GM12878 (cell line): ENCODE data around the gene PRMT1. TPM values are rescaled to one million over a fixed set of nuclear protein-coding genes. Genes with fewer than 3 reads are reported as not detected.

Source experiments
- ATF7 ChIP-seq: fragments of 450-650 bp; IDR thresholded peaks from 2 replicates; pipeline ENCODE4 v1.6.1; 2016; ENCODE audit warnings: low read depth, mild to moderate bottlenecking
- BACH1 ChIP-seq: fragments of 450-650 bp; IDR thresholded peaks from 2 replicates; pipeline ENCODE4 v1.6.1; 2017; ENCODE audit warnings: mild to moderate bottlenecking, borderline replicate concordance
- BRCA1 ChIP-seq: IDR thresholded peaks from 2 replicates; pipeline ENCODE4 v1.6.1; 2011; ENCODE audit warnings: low read depth, low read length, improper control_type of control experiment
- CEBPB ChIP-seq, 2 experiments: fragments of 150-350 bp in 1 of 2; IDR thresholded peaks; 2 replicates each; pipeline ENCODE4 v1.6.1; 2012 to 2014; ENCODE audit warnings: low read depth in 2 of 2, low read length in 2 of 2, borderline replicate concordance in 1 of 2, inconsistent platforms in 1 of 2
- KDM1A ChIP-seq: fragments of 200-600 bp; sonication (generic); IDR thresholded peaks from 2 replicates; pipeline ENCODE4 v1.6.1; 2016; ENCODE audit warnings: borderline replicate concordance
- KLF5 ChIP-seq: fragments of 450-650 bp; IDR thresholded peaks from 2 replicates; pipeline ENCODE4 v1.6.1; 2014; ENCODE audit warnings: mild to moderate bottlenecking; ENCODE audit not compliant: partially characterized antibody
- MXI1 ChIP-seq: fragments of 150-350 bp; IDR thresholded peaks from 2 replicates; pipeline ENCODE4 v1.6.1; 2011; ENCODE audit warnings: low read depth, mild to moderate bottlenecking, inconsistent platforms, low read length, improper control_type of control experiment
- NR2F1 ChIP-seq: fragments of 450-650 bp; conservative IDR thresholded peaks from 2 replicates; pipeline ENCODE4 v1.6.1; 2017; ENCODE audit warnings: mild to moderate bottlenecking
- PAX8 ChIP-seq: fragments of 450-650 bp; IDR thresholded peaks from 2 replicates; pipeline ENCODE4 v1.6.1; 2017; ENCODE audit warnings: mild to moderate bottlenecking, moderate library complexity
- POLR2AphosphoS5 ChIP-seq: IDR thresholded peaks from 2 replicates; pipeline ENCODE4 v1.6.1; 2011; ENCODE audit warnings: mild to moderate bottlenecking, low read length, inconsistent platforms
- SIX5 ChIP-seq: IDR thresholded peaks from 2 replicates; pipeline ENCODE4 v1.6.1; 2011; ENCODE audit warnings: mild to moderate bottlenecking, low read depth, low read length, moderate library complexity; ENCODE audit not compliant: severe bottlenecking
- TBL1XR1 ChIP-seq: IDR thresholded peaks from 2 replicates; pipeline ENCODE4 v1.6.1; 2012; ENCODE audit warnings: low read depth, low read length, improper control_type of control experiment
- TCF12 ChIP-seq: IDR thresholded peaks from 2 replicates; pipeline ENCODE4 v1.6.1; 2011; ENCODE audit warnings: low read depth, mild to moderate bottlenecking, low read length
- ZNF24 ChIP-seq: fragments of 450-650 bp; IDR thresholded peaks from 2 replicates; pipeline ENCODE4 v1.6.1; 2017; ENCODE audit warnings: antibody characterized with exemption, mild to moderate bottlenecking
- ZNF274 ChIP-seq: IDR thresholded peaks from one replicate; pipeline ENCODE4 v1.8.0; 2011; ENCODE audit not compliant: insufficient read length, insufficient read depth
- polyA plus RNA-seq, 11 experiments: library from polyadenylated mRNA; depleted of rRNA in 4 of 11; unstranded in 6 of 11; stranded (reverse) in 5 of 11; fragments of >200 nt; fragmentation: Nextera tagmentation in 4 of 11; fragmentation: Illumina TruSeq in 1 of 11; extraction: Ambion mirVana in 4 of 11; extraction: Trizol in 1 of 11; gene quantifications; 1 replicate in 1 of 11; 2 replicates in 10 of 11; pipeline versions ENCODE4 v1.2.1 to v1.2.3, GENCODE V29; 2011 to 2016; ENCODE audit warnings: inconsistent platforms in 2 of 11, missing spikeins in 2 of 11, low read depth in 1 of 11
- total RNA-seq, 4 experiments: library from RNA; depleted of rRNA in 3 of 4; stranded (reverse); fragments of >200 nt in 3 of 4; fragmentation: Illumina TruSeq in 1 of 4; extraction: Trizol in 1 of 4; gene quantifications; 2 replicates each; pipeline versions ENCODE4 v1.2.1 to v1.2.3, GENCODE V29; 2013 to 2021
- TF ChIP-seq, protein P1 (sequence below): fragments of 450-650 bp; IDR thresholded peaks from 2 replicates; pipeline ENCODE4 v1.6.1; 2017; ENCODE audit warnings: mild to moderate bottlenecking, low read depth, inconsistent platforms; ENCODE audit not compliant: poor library complexity, severe bottlenecking
- TF ChIP-seq, protein P2 (sequence below): fragments of 450-650 bp; IDR thresholded peaks from 2 replicates; pipeline ENCODE4 v1.6.1; 2017; ENCODE audit warnings: low read depth, mild to moderate bottlenecking, moderate library complexity
- TF ChIP-seq, protein P3 (sequence below): IDR thresholded peaks from 2 replicates; pipeline ENCODE4 v1.6.1; 2012; ENCODE audit warnings: low read length, inconsistent platforms
- TF ChIP-seq, protein P4 (sequence below): fragments of 150-350 bp; IDR thresholded peaks from 2 replicates; pipeline ENCODE4 v1.6.1; 2016; ENCODE audit warnings: low read depth, low read length

PRMT1 gene
- total and polyA plus RNA-seq, 10 of the 15 experiments (the other 5 are each of a cell fraction or from before 2014, with no cell fraction given) = 19.9 to 667 (median 444) TPM

DNA sequence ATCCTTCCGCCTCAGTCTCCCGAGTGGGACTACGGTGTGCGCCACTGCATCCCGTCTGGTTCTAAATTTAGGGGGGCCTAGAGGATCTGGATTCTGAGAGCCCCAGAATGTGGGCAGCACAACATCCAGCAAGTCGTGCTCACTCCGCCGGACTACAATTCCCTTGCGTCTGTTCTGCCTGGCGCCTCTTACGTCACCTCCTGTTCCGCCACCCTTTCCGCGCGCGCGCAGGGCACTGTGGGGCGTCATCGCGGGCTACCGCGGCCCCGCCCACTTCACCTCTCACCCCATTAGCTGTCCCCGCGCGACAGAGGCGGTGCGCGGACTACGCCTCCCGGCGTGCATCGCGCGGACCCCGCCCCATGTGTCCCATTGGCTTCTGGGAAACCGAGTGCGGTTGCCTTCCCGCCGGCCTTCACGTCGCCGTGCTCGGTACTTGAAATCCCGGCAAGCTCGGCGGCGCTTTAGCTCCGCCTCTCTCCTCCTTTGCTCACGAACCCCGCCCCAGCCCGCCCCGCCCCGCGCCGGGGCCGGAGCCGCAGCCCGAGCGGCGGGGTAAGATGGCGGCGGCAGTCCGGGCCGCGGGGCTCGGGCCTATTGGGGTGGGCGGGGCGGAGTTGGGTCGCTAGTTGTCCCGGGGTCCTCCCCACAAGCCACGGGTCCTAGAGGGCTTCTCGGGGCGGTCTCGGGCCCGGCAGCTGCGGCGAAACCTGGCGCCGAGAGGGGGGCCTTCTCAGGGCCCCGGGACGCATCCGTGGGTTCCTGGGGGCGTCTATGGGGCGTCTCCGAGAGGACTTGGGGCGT is 35.2 kb upstream of the PRMT1 start, which contains the start of gene SCAF1 (continued):
- TF ChIP-seq SIX5 (peak; percentile 94), TCF12 (no peak), MXI1 (no peak; the same call in 1 of the 2 replicates), TBL1XR1 (peak; percentile 83), ATF7 (peak; percentile 91), BRCA1 (no peak; the same call in 1 of the 2 replicates), KDM1A (no peak), ZNF24 (no peak), ZNF274 (no peak), PAX8 (no peak), POLR2AphosphoS5 (peak; percentile 59), CEBPB (IDR thresholded peaks at IDR 0.05; ENCODE audit: borderline replicate concordance in 1 of 2, low read depth in 2 of 2, low read length in 2 of 2) (no peak), KLF5 (peak; percentile 75), NR2F1 (peak; percentile 94), BACH1 (peak; percentile 89)
- TF ChIP-seq, protein P1, sequence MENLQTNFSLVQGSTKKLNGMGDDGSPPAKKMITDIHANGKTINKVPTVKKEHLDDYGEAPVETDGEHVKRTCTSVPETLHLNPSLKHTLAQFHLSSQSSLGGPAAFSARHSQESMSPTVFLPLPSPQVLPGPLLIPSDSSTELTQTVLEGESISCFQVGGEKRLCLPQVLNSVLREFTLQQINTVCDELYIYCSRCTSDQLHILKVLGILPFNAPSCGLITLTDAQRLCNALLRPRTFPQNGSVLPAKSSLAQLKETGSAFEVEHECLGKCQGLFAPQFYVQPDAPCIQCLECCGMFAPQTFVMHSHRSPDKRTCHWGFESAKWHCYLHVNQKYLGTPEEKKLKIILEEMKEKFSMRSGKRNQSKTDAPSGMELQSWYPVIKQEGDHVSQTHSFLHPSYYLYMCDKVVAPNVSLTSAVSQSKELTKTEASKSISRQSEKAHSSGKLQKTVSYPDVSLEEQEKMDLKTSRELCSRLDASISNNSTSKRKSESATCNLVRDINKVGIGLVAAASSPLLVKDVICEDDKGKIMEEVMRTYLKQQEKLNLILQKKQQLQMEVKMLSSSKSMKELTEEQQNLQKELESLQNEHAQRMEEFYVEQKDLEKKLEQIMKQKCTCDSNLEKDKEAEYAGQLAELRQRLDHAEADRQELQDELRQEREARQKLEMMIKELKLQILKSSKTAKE = no peak
- TF ChIP-seq, protein P2, sequence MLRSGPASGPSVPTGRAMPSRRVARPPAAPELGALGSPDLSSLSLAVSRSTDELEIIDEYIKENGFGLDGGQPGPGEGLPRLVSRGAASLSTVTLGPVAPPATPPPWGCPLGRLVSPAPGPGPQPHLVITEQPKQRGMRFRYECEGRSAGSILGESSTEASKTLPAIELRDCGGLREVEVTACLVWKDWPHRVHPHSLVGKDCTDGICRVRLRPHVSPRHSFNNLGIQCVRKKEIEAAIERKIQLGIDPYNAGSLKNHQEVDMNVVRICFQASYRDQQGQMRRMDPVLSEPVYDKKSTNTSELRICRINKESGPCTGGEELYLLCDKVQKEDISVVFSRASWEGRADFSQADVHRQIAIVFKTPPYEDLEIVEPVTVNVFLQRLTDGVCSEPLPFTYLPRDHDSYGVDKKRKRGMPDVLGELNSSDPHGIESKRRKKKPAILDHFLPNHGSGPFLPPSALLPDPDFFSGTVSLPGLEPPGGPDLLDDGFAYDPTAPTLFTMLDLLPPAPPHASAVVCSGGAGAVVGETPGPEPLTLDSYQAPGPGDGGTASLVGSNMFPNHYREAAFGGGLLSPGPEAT = no peak
- TF ChIP-seq, protein P3, sequence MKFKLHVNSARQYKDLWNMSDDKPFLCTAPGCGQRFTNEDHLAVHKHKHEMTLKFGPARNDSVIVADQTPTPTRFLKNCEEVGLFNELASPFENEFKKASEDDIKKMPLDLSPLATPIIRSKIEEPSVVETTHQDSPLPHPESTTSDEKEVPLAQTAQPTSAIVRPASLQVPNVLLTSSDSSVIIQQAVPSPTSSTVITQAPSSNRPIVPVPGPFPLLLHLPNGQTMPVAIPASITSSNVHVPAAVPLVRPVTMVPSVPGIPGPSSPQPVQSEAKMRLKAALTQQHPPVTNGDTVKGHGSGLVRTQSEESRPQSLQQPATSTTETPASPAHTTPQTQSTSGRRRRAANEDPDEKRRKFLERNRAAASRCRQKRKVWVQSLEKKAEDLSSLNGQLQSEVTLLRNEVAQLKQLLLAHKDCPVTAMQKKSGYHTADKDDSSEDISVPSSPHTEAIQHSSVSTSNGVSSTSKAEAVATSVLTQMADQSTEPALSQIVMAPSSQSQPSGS = no peak
- TF ChIP-seq, protein P4, sequence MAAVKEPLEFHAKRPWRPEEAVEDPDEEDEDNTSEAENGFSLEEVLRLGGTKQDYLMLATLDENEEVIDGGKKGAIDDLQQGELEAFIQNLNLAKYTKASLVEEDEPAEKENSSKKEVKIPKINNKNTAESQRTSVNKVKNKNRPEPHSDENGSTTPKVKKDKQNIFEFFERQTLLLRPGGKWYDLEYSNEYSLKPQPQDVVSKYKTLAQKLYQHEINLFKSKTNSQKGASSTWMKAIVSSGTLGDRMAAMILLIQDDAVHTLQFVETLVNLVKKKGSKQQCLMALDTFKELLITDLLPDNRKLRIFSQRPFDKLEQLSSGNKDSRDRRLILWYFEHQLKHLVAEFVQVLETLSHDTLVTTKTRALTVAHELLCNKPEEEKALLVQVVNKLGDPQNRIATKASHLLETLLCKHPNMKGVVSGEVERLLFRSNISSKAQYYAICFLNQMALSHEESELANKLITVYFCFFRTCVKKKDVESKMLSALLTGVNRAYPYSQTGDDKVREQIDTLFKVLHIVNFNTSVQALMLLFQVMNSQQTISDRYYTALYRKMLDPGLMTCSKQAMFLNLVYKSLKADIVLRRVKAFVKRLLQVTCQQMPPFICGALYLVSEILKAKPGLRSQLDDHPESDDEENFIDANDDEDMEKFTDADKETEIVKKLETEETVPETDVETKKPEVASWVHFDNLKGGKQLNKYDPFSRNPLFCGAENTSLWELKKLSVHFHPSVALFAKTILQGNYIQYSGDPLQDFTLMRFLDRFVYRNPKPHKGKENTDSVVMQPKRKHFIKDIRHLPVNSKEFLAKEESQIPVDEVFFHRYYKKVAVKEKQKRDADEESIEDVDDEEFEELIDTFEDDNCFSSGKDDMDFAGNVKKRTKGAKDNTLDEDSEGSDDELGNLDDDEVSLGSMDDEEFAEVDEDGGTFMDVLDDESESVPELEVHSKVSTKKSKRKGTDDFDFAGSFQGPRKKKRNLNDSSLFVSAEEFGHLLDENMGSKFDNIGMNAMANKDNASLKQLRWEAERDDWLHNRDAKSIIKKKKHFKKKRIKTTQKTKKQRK = no peak
